Measurements from ENCODE around the gene MRGPRX3.

MRGPRX3 gene

GRCh38 chr11:18135308-18135707, 2.9 kb downstream of the MRGPRX3 start:
- Histone ChIP-seq H3K9me3 (ENCODE audit: control insufficient read depth, low read length) (no peaks in the 10 kb centered on the region), H2AFZ (no peak overlapping the region), H3K36me3 (ENCODE audit: control insufficient read depth, insufficient read depth, low read length) (no peaks in the 10 kb centered on the region), H3K27me3 (ENCODE audit: control insufficient read depth, insufficient read depth, low read length) (no peaks in the 10 kb centered on the region), H3K79me2 (no peaks in the 10 kb centered on the region), H3K4me3 (ENCODE audit: low read depth, low read length) (no peak overlapping the region), H3K9ac (no peak overlapping the region), H3K4me2 (ENCODE audit: low read length) (no peak overlapping the region), H3K4me1 (no peaks in the 10 kb centered on the region), H3K27ac (no peak overlapping the region)
- no peak for TF ChIP-seq CTCF (IDR thresholded peaks at IDR 0.05)

GRCh38 chr11:18137186-18137800, 4.9 kb downstream of the MRGPRX3 start:
- H3K36me3 ChIP-seq (ENCODE audit: control insufficient read depth, insufficient read depth, low read length), result no peaks in the 10 kb centered on the region
- H3K79me2 ChIP-seq, result no peaks in the 10 kb centered on the region
- no peak for TF ChIP-seq CTCF (IDR thresholded peaks at IDR 0.05)
- H3K27me3 ChIP-seq (ENCODE audit: control insufficient read depth, insufficient read depth, low read length), result no peaks in the 10 kb centered on the region
- H3K4me3 ChIP-seq (ENCODE audit: low read depth, low read length), result no peak overlapping the region
- no peak overlapping the region for H3K9ac ChIP-seq
- H3K9me3 ChIP-seq (ENCODE audit: control insufficient read depth, low read length), result no peaks in the 10 kb centered on the region
- no peak overlapping the region for H2AFZ ChIP-seq
- no peaks in the 10 kb centered on the region for H3K4me1 ChIP-seq
- H3K4me2 ChIP-seq (ENCODE audit: low read length), result no peak overlapping the region
- no peak overlapping the region for H3K27ac ChIP-seq

- no peak overlapping the region for H3K9ac ChIP-seq
- no peak overlapping the region for H3K27ac ChIP-seq
- no peak overlapping the region for H3K4me2 ChIP-seq (ENCODE audit: low read length)
- H3K9me3 ChIP-seq (ENCODE audit: control insufficient read depth, low read length), result no peaks in the 10 kb centered on the region
- no peaks in the 10 kb centered on the region for H3K27me3 ChIP-seq (ENCODE audit: control insufficient read depth, insufficient read depth, low read length)
- no peak overlapping the region for H3K4me3 ChIP-seq (ENCODE audit: low read depth, low read length)
- TF ChIP-seq CTCF (IDR thresholded peaks at IDR 0.05), result no peak
- H2AFZ ChIP-seq, result no peak overlapping the region
- H3K36me3 ChIP-seq (ENCODE audit: control insufficient read depth, insufficient read depth, low read length), result no peaks in the 10 kb centered on the region
- H3K4me1 ChIP-seq, result no peaks in the 10 kb centered on the region
- H3K79me2 ChIP-seq, result no peaks in the 10 kb centered on the region
Observed at GRCh38 chr11:18140145-18140544, 7.8 kb downstream of the MRGPRX3 start.

GRCh38 chr11:18144243-18144642, 11.9 kb downstream of the MRGPRX3 start:
- H3K79me2 ChIP-seq, result no peaks in the 10 kb centered on the region
- H3K27ac ChIP-seq, result no peak overlapping the region
- no peak overlapping the region for H3K4me3 ChIP-seq (ENCODE audit: low read depth, low read length)
- no peak overlapping the region for H3K4me2 ChIP-seq (ENCODE audit: low read length)
- no peaks in the 10 kb centered on the region for H3K36me3 ChIP-seq (ENCODE audit: control insufficient read depth, insufficient read depth, low read length)
- no peaks in the 10 kb centered on the region for H3K4me1 ChIP-seq
- no peak for TF ChIP-seq CTCF (IDR thresholded peaks at IDR 0.05)
- no peak overlapping the region for H2AFZ ChIP-seq
- no peaks in the 10 kb centered on the region for H3K27me3 ChIP-seq (ENCODE audit: control insufficient read depth, insufficient read depth, low read length)
- no peak overlapping the region for H3K9ac ChIP-seq
- no peaks in the 10 kb centered on the region for H3K9me3 ChIP-seq (ENCODE audit: control insufficient read depth, low read length)

- no peaks in the 10 kb centered on the region for H3K79me2 ChIP-seq
- TF ChIP-seq CTCF (IDR thresholded peaks at IDR 0.05), result no peak
- no peaks in the 10 kb centered on the region for H3K4me1 ChIP-seq
- no peaks in the 10 kb centered on the region for H3K27me3 ChIP-seq (ENCODE audit: control insufficient read depth, insufficient read depth, low read length)
- H3K9me3 ChIP-seq (ENCODE audit: control insufficient read depth, low read length), result no peaks in the 10 kb centered on the region
- no peaks in the 10 kb centered on the region for H3K36me3 ChIP-seq (ENCODE audit: control insufficient read depth, insufficient read depth, low read length)
- no peak overlapping the region for H3K27ac ChIP-seq
- H3K4me2 ChIP-seq (ENCODE audit: low read length), result no peak overlapping the region
- H3K4me3 ChIP-seq (ENCODE audit: low read depth, low read length), result no peak overlapping the region
- no peak overlapping the region for H2AFZ ChIP-seq
- H3K9ac ChIP-seq, result no peak overlapping the region
Observed at GRCh38 chr11:18145025-18145424, 12.7 kb downstream of the MRGPRX3 start.
